Activated CD8-positive, alpha-beta memory T cell treated with anti-CD3 and anti-CD28 coated beads, Interleukin-2, amount 10 ng/mL, durations not matched to agents 7 days and 5 days (primary cell): ENCODE data around the gene TPPP. TPM values are rescaled to one million over a fixed set of nuclear protein-coding genes. Genes with fewer than 3 reads are reported as not detected.

Experiments used
- total RNA-seq, 2 experiments: library from RNA; stranded (reverse); gene quantifications; one replicate each; pipeline ENCODE4 v1.2.3, GENCODE V29; 2021

TPPP gene
- total RNA-seq, 2 experiments from 2014 or later, result 0.16 to 0.20 TPM

Other genes with a start within 250 kb of the TPPP start
- gene SLC9A3, start 168.9 kb downstream of the TPPP start, total RNA-seq, result 1 to 10 TPM; 1.3 to 1.7 TPM
- 10 to 100 TPM; 32.2 to 40.5 TPM for gene CEP72, start 81.0 kb downstream of the TPPP start, total RNA-seq
- gene ZDHHC11B, start 91.4 kb upstream of the TPPP start, total RNA-seq, result under 1 TPM in 1 of 2 experiments, not detected in 1; 0.21 TPM
- 10 to 100 TPM in 1 of 2 experiments, 1 to 10 TPM in 1; 9.9 to 10.6 TPM for gene ZDHHC11, start 157.6 kb upstream of the TPPP start, total RNA-seq
- gene BRD9, start 199.4 kb upstream of the TPPP start, total RNA-seq, result 10 to 100 TPM; 58.6 to 64.7 TPM
- 10 to 100 TPM; 33.0 to 38.8 TPM for gene TRIP13, start 199.5 kb upstream of the TPPP start, total RNA-seq